Erythroblast (primary cell): ENCODE data around the gene PM20D2.

Source experiments
- DNase-seq, 2 experiments: peaks; one replicate each; lab custom pipeline; 2025; lab: John Stamatoyannopoulos, UW
- GATA1 ChIP-seq: IDR thresholded peaks from 2 replicates; pipeline ENCODE4 v1.6.1; 2011; ENCODE audit warnings: low read depth, mild to moderate bottlenecking, control low read depth, low read length, moderate library complexity
- POLR2A ChIP-seq: IDR thresholded peaks from 2 replicates; pipeline ENCODE4 v1.6.1; 2011; ENCODE audit warnings: mild to moderate bottlenecking, low read length

PM20D2 gene

DNA sequence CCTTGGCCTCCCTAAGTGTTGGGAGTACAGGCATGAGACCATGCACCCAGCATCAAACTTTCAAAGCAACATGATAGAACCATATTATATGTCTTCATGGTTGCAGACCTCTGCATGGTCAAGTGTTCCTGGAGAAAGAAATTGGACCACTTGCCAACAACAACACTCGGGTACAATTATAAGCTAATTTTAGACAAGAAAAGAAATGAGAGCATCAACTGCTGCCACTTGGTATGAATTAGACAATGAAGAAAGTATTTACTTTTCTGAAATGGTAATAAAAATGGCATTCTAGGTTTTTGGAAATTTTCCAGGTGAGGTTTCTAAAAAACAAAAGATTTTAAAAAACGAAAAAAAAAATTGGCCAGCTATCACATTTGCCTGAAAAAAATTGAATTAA, 7.7 kb upstream of the PM20D2 start:
- DNase-seq = no peak
- TF ChIP-seq POLR2A (no peak), GATA1 (no peak)

DNA sequence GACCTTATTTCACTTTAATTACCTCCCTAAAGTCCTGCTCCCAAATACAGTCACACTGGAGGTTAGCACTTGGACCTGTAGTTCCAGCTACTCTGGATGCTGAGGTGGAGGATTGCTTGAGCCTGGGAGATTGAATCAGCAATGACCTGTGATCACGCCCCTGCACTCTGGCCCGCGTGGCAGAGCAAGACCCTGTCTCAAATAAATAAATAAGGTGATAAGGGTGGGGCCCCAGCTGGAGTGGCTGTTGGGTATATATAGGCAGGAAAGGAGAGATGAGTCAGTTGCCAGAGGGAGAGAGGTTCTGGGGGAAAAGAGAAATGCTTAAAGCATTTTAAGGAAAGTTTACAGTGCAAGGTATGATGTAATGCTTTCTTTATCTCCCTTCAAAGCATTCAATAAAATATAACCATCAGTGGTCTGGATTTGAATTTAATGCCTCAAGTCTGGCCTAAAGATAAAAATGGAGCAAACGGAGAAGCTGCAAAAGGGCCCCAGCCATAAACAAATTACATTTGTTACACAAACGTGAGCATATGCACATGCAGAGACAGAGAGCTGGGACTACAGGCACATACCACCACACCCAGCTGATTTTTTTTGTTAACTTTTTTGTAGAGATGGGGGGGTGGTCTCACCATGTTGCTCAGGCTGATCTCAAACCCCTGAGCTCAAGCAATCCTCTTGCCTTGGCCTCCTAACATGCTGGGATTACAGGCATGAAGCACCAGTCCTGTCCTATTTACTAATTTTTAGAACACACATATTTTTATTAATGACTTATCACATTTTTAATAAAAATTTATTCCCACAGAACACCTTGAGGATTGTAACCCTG, 6.1 kb upstream of the PM20D2 start:
- DNase-seq = no peak
- no peak for TF ChIP-seq POLR2A
- TF ChIP-seq GATA1 = no peak

DNA sequence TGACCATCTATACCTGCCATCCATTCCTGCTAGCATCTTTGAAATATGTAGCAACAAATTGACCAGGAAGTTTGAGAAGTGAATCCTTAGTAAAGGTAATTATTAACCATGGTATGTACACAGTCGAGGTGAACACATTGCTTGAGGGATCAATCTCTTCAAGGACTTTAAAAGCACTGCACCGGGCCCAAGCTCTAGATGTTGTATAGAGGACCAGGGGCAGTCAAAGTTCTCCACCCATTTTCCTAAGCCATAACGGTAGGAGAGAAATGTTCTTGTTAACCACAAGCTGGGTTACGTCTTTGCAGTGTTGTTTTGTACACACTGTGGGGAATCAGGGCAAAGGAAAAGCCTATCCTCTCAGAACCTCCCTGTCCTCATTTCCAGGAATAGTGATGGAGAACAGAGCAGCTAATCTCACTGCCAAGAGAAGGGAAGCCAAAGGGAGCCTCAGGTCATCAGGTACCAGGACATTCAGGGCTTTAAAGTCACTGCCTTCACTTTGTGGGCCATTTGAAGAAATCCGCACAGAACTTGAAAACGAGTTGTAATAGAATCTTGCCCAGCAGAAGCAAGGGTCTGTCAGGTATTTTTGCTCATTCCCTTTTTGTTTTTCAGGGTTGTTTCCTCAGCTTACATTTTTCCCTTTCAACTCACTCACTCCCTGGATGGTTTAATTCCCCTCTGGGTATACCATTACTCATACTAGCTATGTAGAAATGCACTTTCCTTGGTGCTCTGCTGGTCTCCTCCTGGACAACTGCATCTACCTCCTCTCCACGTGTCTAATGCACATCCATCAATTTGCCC, 5.3 kb upstream of the PM20D2 start:
- no peak for DNase-seq
- TF ChIP-seq POLR2A (no peak), GATA1 (no peak)

DNA sequence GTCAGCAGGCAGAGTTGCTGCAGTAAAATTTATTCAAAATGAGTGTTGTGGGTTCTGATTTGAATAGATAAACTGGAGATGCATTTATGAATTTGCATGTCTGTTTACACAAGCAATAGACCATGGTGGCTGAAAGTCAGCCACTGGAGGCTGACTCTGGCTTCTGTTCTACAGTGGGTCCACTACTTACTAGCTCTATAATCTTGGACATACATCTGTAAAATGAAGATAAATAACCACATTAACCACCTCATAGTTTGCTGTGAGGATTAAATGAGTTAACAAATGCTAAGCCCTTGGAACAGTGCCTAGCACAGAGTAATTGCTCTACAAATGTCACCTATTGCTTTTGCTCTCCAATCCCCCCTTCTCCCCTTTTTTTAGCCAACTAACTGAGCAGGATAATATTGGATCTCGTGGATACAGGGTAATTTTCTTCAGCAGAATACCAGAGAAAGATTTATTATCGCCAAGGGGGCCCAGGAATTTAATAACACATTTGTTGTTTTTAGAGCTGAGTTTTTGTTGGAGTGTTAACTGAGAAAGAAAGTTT, 1.4 kb upstream of the PM20D2 start:
- peak; percentile 42 to 79 for DNase-seq
- TF ChIP-seq GATA1 = no peak
- no peak for TF ChIP-seq POLR2A

DNA sequence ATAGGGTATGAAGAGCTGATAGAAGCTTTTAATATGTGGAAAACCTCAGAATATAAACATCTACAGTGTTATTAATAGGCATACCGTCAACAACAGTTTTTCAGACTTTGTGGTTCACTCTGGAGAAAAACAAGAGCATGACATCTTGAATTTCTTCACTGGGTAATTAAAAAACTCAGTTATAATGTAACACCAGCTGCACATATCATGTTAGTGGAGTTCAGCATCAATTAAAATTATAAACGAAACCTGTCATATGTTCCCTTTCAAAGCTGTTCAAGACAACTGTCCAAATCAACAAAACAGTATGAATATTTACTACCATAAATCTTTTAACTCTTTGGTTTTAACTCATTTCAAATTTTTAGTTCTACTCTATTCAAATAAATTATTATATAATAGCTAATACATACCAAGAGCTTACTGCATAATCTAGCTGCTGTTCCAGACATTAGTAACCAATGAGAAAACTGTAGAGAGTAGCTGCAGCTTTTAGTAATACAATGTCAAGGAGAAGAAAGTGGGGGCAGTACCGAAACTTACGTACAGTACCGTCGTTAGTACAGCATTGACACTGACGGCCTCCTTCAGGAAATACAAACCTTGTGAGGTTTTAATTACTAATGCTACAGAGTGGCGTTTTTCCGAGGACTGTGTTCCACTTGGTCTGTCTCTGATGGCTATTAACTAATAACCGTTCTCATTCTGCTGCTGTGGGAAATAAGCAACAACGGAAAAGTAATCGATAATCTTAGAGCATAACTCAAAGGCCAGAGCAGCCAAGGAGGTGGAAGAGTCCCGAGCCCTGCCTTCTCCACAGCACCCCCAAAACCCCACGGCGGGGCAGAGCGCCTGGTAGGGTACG, 532 bp upstream of the PM20D2 start:
- TF ChIP-seq GATA1 = no peak
- TF ChIP-seq POLR2A = no peak
- peak; percentile 65 to 68 for DNase-seq

DNA sequence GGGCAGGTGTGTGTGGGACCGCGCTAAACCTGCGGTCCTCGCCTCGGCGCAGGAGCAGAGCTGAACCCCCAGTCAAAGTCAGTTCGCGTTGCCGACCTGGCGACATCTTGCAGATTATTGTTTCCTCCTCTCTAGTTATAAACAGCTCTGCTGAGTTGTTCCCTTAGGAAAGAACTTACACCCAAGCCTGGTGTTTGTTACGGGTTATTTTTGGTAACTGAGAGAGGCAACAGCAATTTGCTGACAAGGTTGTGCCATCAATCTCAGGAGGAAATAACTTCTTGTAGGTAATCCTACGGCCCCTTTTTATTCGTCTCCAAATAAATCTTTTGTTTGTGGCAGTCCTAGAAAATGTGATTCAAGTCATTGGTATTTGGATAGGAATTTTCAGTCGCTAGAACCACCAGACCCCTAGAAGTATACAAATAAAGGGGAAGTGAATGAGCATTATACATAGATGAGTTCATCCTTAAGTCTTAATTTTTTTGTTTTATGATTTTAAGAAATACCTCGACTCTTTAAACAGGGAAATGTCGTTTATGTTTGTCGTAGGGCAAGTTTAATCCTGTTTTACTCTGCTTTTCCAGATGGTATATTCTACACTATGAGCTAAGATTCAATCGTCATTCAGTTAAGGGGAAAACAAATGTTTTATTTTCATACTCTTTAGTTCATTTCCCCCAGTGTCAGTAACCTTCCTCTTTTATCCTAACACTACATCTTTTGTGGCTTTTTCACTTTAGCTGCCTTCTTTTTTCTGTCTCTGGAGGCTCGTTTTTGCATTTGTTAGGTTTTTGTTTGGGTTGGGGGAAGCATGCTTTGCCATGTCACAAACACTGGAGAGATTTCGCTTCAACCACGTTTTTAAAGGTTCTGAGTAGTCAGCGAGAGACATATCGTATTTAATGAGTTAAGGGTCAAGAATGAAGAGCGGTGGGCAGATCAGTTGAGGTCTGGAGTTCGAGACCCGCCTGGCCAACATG, 1.2 kb downstream of the PM20D2 start:
- peak in 1 of 2 experiments; percentile 48 for DNase-seq
- TF ChIP-seq GATA1 (no peak), POLR2A (no peak)

DNA sequence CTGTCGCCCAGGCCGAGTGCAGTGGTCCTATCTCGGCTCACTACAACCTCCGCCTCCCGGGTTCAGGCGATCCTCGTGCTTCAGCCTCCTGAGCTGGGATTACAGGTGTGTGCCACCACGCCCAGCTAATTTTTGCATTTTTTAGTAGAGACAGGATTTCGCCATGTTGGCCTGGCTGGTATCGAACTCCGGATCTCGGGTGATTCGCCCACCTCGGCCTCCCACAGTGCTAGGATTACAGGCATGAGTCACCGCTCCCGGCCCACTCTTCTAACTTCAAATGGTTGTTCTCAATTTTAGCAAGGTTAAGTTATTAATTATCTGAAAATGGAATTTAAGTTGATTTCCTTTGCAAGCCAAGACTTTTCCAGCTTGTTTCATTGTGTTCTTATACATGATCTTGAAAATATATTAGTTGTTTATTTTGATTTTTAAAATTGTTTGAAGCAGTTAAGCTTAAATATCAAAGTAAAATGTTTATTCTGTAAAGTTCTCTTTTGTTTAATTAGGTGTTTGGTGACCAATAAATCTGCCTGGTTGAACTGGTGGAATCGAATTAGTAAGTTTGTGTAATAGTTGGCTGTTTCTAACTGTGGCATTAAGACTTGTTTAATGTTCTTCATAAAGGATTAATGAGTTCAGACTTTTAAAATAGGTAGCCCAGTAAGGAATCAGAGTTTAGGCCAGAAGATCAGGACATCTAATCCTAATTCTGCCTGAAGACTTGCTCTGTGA, 2.3 kb downstream of the PM20D2 start:
- DNase-seq = peak in 1 of 2 experiments; percentile 3

DNA sequence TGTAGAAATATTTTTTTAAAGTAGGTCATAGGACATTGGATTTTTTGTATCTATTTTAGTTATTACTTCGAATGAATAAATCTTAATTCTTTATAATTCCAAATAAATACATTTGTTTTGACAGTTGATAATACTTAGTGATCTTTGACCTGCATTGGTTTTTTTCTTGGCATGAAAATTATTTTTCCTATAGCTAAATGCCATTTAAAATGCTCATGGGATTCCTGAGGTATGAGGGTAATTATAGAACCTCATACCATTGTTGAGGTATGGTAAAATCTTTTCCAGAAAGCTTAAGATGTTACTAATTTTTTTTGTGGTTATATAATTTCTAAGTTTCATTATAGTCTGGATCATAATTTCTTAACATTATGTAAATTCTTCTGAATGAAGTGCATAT, 8.3 kb downstream of the PM20D2 start:
- TF ChIP-seq GATA1 = no peak
- no peak for TF ChIP-seq POLR2A
- no peak for DNase-seq

More for the DNA sequence above, 2.3 kb downstream of the PM20D2 start:
- TF ChIP-seq POLR2A (no peak), GATA1 (no peak)

DNA sequence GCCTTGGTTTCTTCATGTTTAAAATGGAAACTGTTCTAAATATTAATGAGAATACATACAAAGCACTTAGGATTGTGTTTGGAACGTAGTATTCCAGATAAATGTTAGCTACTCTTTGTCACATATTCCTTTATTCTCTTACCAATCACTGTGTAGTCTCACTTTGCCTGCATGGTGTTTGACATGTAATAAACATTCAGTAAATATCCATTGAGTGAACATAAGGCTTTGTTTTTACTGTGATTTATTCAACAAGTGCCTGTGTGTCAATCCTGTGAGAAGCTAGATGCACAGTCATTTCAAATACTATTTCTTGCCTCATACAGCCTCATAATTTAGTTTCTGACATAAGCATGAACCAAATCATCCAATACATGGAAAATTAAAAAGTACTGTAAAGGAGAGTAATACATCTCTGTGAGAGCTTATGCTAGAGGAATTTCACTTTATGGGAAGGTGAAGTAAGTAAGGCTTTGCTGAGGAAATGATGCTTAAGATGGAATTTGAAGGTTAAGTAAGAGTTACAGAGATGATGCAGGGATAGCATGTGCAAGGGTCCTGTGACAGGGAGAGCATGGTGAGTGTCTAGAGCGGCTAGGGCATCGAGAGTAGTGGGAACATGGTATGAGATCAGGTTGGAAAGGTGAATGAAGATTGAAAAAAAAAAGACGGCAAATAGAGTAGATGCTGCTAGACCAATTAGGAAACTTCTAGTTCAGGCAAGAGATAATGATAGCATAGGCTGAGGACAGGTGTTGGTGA, 14.7 kb downstream of the PM20D2 start:
- DNase-seq = no peak

DNA sequence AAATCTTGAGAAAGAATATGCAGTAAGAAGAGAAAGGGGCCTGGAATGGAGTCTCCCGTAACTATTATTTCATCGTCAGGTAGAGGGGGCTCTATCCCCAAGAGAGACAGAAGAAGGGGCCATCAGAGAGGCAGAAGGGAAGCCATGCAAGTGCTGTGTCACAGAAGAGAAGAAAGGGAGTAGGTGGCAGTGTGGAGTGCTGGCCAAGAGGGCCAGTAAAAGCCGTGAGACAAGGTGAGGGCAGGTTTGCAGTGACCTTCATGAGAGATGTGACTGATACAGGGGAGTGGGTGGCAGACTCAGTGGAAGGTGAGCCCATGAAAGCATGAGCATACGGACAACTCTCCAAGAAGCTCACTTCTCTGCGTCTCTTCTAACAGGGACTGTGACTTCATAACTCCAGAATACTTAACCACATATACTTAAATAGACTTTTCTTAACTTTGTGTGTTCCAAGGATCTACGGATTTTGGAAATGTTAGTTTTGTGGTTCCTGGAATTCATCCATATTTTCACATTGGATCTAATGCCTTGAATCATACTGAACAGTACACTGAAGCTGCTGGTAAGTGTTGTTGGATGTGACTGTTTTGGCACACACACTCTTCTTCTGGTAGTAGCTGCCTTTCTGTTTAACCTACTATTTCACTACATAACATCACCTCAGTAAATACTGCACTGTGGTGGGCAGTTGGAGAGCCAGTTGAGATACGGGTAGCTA, 15.6 kb downstream of the PM20D2 start:
- TF ChIP-seq POLR2A = no peak
- no peak for TF ChIP-seq GATA1
- no peak for DNase-seq

More for the DNA sequence above, 14.7 kb downstream of the PM20D2 start:
- TF ChIP-seq POLR2A (no peak), GATA1 (no peak)

DNA sequence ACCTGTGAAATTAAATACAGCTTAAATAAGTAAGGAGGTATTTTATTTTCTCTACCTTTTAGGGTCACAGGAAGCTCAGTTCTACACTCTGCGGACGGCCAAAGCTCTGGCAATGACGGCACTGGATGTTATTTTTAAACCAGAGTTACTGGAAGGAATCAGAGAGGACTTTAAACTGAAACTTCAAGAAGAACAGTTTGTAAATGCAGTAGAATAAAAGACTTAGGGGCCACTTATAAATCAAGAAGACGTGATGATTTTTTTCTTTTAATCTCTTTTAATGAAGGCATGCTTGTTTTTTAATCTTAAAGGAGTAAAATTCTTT, 16.2 kb downstream of the PM20D2 start:
- TF ChIP-seq GATA1 = no peak
- TF ChIP-seq POLR2A = no peak
- DNase-seq = no peak

DNA sequence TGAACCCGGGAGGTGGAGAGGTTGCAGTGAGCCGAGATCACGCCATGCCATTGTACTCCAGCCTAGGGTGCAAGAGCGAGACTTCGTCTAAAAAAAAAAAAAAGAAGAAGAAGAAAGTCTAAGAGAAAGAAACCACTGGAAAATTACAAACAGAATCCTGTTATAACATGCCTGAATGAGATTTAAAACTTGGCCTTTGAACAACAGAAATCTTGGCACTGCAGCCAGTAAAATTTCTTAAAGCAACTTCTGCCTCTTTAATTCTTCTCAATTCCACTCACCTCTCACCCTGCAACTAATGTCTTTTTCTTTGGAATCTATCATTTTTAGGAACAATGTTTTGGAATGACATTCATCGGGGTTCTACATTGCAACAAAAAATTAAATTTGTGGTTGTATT, 26.3 kb downstream of the PM20D2 start:
- DNase-seq = no peak
- TF ChIP-seq POLR2A (no peak), GATA1 (no peak)
